ENCODE results near the gene NAPSA. TPM values are rescaled to one million over a fixed set of nuclear protein-coding genes. Genes with fewer than 3 reads are reported as not detected.

Gene NAPSA
- total and polyA plus RNA-seq, 9 of the 15 experiments (the other 6 are each of a cell fraction or from before 2014, with no cell fraction given): 0.25 to 1.9 (median 0.69) TPM

DNA sequence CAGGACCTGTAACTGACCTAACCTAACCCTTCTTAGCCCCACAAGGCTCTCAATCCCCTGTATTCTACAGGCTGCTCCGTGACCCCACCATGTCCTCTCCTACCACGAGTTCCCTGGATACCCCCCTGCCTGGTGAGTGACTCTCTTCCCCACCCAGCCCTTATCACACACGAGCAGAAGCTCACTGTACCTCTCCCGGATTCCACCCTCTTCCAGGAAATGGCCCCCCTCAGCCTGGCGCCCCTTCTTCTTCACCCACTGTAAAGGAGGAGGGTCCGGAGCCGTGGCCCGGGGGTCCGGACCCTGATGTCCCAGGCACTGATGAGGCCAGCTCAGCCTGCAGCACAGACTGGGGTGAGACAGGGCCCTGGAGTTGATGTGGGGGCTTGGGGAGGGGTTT, 12.1 kb upstream of the NAPSA start (continued):
- TF ChIP-seq, protein P1, sequence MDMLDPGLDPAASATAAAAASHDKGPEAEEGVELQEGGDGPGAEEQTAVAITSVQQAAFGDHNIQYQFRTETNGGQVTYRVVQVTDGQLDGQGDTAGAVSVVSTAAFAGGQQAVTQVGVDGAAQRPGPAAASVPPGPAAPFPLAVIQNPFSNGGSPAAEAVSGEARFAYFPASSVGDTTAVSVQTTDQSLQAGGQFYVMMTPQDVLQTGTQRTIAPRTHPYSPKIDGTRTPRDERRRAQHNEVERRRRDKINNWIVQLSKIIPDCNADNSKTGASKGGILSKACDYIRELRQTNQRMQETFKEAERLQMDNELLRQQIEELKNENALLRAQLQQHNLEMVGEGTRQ (CRISPR knock-in tag; IDR thresholded peaks at IDR 0.05): no peak
- peak; percentile 84 for TF ChIP-seq TCF3 (CRISPR knock-in tag; IDR thresholded peaks at IDR 0.05)
- peak; percentile 30; the same call in 1 of the 2 replicates for TF ChIP-seq ELF1 (tag; IDR thresholded peaks at IDR 0.05)
- TF ChIP-seq, protein P2, sequence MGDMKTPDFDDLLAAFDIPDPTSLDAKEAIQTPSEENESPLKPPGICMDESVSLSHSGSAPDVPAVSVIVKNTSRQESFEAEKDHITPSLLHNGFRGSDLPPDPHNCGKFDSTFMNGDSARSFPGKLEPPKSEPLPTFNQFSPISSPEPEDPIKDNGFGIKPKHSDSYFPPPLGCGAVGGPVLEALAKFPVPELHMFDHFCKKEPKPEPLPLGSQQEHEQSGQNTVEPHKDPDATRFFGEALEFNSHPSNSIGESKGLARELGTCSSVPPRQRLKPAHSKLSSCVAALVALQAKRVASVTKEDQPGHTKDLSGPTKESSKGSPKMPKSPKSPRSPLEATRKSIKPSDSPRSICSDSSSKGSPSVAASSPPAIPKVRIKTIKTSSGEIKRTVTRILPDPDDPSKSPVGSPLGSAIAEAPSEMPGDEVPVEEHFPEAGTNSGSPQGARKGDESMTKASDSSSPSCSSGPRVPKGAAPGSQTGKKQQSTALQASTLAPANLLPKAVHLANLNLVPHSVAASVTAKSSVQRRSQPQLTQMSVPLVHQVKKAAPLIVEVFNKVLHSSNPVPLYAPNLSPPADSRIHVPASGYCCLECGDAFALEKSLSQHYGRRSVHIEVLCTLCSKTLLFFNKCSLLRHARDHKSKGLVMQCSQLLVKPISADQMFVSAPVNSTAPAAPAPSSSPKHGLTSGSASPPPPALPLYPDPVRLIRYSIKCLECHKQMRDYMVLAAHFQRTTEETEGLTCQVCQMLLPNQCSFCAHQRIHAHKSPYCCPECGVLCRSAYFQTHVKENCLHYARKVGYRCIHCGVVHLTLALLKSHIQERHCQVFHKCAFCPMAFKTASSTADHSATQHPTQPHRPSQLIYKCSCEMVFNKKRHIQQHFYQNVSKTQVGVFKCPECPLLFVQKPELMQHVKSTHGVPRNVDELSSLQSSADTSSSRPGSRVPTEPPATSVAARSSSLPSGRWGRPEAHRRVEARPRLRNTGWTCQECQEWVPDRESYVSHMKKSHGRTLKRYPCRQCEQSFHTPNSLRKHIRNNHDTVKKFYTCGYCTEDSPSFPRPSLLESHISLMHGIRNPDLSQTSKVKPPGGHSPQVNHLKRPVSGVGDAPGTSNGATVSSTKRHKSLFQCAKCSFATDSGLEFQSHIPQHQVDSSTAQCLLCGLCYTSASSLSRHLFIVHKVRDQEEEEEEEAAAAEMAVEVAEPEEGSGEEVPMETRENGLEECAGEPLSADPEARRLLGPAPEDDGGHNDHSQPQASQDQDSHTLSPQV (IDR thresholded peaks at IDR 0.05): peak; percentile 54; the same call in 1 of the 2 replicates
- TF ChIP-seq CBFA2T2 (conservative IDR thresholded peaks at IDR 0.05): peak; percentile 54

DNA sequence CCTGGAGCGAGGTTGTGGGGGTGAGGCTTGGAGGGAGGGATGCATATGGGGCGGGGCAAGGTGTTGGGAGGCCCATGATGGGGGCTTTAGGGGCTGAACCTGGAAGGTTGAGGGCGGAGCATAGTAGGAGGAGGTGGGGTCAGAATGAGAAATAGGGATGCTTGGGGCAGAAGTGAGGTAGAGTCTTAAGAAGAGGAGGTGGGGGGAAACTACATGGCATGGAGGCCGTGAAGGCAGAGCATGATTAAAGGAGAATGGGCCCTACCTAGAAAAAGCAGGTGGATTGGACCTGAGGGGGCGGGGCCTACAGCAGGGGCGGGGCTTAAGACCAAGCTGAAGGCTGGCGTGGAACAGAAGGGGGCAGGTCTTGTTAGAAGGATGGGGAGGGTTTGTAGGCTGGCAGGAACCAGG, 11.6 kb upstream of the NAPSA start:
- intact Hi-C loops (cut with micrococcal nuclease): loop anchor here (5.0 kb wide), 1 partner anchor 280 kb away; no protein-coding TSS in a partner anchor
- no TSS peak for BruUV-seq (replicated peaks)
- Histone ChIP-seq H3K4me1 (replicated peaks in 1 of 2; ENCODE audit: control insufficient read depth in 2 of 2, insufficient read depth in 2 of 2, low read length in 2 of 2) (peaks cover 31 to 58% of the 10 kb centered on the region in 2 experiments), H2AFZ (ENCODE audit: low read depth, low read length) (no peak overlapping the region), H3K4me2 (ENCODE audit: insufficient read depth, low read length) (peak overlapping the region; percentile 86), H3K9ac (ENCODE audit: insufficient read depth in 1 of 2, low read depth in 2 of 2, low read length in 2 of 2) (peak overlapping the region; percentile 57 to 69; a peak in 3 of 4 replicates), H3K27me3 (ENCODE audit: control insufficient read depth in 2 of 2, insufficient read depth in 2 of 2, low read length in 2 of 2) (no peaks in the 10 kb centered on the region), H3K27ac (ENCODE audit: extremely low read depth, low read depth, low read length) (peak overlapping the region; percentile 77), H4K20me1 (replicated peaks; ENCODE audit: control insufficient read depth, insufficient read depth, low read length) (peaks cover 2% of the 10 kb centered on the region), H3K9me3 (replicated peaks; ENCODE audit: control insufficient read depth, insufficient read depth, low read depth, low read length) (no peaks in the 10 kb centered on the region), H3K36me3 (ENCODE audit: control insufficient read depth, insufficient read depth, low read length) (peaks cover 47% of the 10 kb centered on the region; the same call in 2 of the 3 replicates), H3K9me1 (ENCODE audit: control insufficient read depth, insufficient read depth, low read length) (no peaks in the 10 kb centered on the region), H3K79me2 (ENCODE audit: control insufficient read depth, insufficient read depth, low read length) (peaks cover 29% of the 10 kb centered on the region), H3K4me3 (peak overlapping the region; percentile 43)
- ATAC-seq (peak; percentile 67), DNase-seq (ENCODE audit: extremely low read depth in 1 of 4, low spot score in 3 of 4) (peak; percentile 58 to 89 (median 68)), FAIRE-seq (peak; percentile 78)
- 2% methylated on average over 5 of the region's 7 CpGs for WGBS (ENCODE audit: insufficient coverage, low coverage, missing lambda C conversion rate)
- ChIA-PET CTCF (ENCODE audit: low intra/inter-chr PET ratio) (no interaction called here), POLR2A (interaction anchor here (0.6 to 3.7 kb wide), 2 partner anchors 15 to 68 kb away, joined by 3 to 29 read pairs; no protein-coding TSS in a partner anchor)
- in situ Hi-C loops (cut with MboI): no loop called here
- no peak for TF ChIP-seq ZNF764 (CRISPR knock-in tag; IDR thresholded peaks at IDR 0.05; ENCODE audit: low read depth)
- peak; percentile 10; the same call in 1 of the 2 replicates for TF ChIP-seq ZBTB7A (IDR thresholded peaks at IDR 0.05; ENCODE audit: borderline replicate concordance, control insufficient read depth, low read depth, low read length)
- TF ChIP-seq, protein P3, sequence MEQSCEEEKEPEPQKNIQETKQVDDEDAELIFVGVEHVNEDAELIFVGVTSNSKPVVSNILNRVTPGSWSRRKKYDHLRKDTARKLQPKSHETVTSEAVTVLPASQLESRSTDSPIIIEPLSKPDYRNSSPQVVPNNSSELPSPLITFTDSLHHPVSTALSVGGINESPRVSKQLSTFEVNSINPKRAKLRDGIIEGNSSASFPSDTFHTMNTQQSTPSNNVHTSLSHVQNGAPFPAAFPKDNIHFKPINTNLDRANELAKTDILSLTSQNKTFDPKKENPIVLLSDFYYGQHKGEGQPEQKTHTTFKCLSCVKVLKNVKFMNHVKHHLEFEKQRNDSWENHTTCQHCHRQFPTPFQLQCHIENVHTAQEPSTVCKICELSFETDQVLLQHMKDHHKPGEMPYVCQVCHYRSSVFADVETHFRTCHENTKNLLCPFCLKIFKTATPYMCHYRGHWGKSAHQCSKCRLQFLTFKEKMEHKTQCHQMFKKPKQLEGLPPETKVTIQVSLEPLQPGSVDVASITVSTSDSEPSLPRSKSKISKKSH (CRISPR knock-in tag; IDR thresholded peaks at IDR 0.05): no peak
- TF ChIP-seq EGR1 (conservative IDR thresholded peaks at IDR 0.05): peak; percentile 40; the same call in 1 of the 2 replicates
- TF ChIP-seq, protein P4, sequence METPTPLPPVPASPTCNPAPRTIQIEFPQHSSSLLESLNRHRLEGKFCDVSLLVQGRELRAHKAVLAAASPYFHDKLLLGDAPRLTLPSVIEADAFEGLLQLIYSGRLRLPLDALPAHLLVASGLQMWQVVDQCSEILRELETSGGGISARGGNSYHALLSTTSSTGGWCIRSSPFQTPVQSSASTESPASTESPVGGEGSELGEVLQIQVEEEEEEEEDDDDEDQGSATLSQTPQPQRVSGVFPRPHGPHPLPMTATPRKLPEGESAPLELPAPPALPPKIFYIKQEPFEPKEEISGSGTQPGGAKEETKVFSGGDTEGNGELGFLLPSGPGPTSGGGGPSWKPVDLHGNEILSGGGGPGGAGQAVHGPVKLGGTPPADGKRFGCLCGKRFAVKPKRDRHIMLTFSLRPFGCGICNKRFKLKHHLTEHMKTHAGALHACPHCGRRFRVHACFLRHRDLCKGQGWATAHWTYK (CRISPR knock-in tag; IDR thresholded peaks at IDR 0.05): no peak
- TF ChIP-seq FIP1L1 (IDR thresholded peaks at IDR 0.05; ENCODE audit: low read depth, low read length, poor library complexity, severe bottlenecking): no peak
- no peak for TF ChIP-seq RUNX1 (IDR thresholded peaks at IDR 0.05; ENCODE audit: low read depth)
- TF ChIP-seq HEY1 (CRISPR knock-in tag; IDR thresholded peaks at IDR 0.05; ENCODE audit: borderline replicate concordance): no peak

All from K562 (cell line).